CD4-positive, alpha-beta T cell (primary cell): Measurements from ENCODE around the gene GUCA2A. TPM values are rescaled to one million over a fixed set of nuclear protein-coding genes. Genes with fewer than 3 reads are reported as not detected.

ENCODE experiments used
- ATAC-seq: fragments of 200-7000 bp; cut with Tn5 transposase; one replicate; pipeline ENCODE4 v1.10.0; 2022; ENCODE audit warnings: mild to moderate bottlenecking; ENCODE audit not compliant: poor library complexity
- CTCF ChIA-PET: fragments of 350-600 bp; sonication (Branson Sonifier 250); formaldehyde crosslinking; loops from one replicate; lab custom pipeline; 2021; ENCODE audit warnings: antibody characterized with exemption, inconsistent platforms; lab: Charles Lee
- POLR2A ChIA-PET: fragments of 350-600 bp; sonication (Branson Sonifier 250); formaldehyde crosslinking; loops from one replicate; lab custom pipeline; 2021; ENCODE audit warnings: antibody characterized with exemption, inconsistent platforms; lab: Charles Lee
- DNase-seq, 14 experiments: peaks; one replicate each; pipeline ENCODE4 v3.0.0-alpha.2; 2013 to 2020; ENCODE audit warnings: mixed read lengths in 2 of 14
- H3K27ac ChIP-seq, 2 donors: one replicate each; pipeline versions ENCODE4 v1.5.1 to v1.7.0; 2013; ENCODE audit warnings: low read length in 2 of 2, low read depth in 1 of 2, mild to moderate bottlenecking in 1 of 2
- H3K27me3 ChIP-seq, 2 experiments: 1 replicate in 1 of 2; 2 replicates in 1 of 2; pipeline versions ENCODE4 v1.6.1 to v1.7.0; 2013; ENCODE audit warnings: low read length in 2 of 2, control low read depth in 1 of 2, mild to moderate bottlenecking in 1 of 2, moderate library complexity in 1 of 2; ENCODE audit not compliant: insufficient read depth in 2 of 2, control insufficient read depth in 1 of 2
- H3K36me3 ChIP-seq: one replicate; pipeline ENCODE4 v1.6.1; 2013; ENCODE audit warnings: low read length, control low read depth; ENCODE audit not compliant: insufficient read depth
- H3K4me1 ChIP-seq: one replicate; pipeline ENCODE4 v1.6.1; 2013; ENCODE audit warnings: low read length, control low read depth; ENCODE audit not compliant: insufficient read depth
- H3K4me3 ChIP-seq: one replicate; pipeline ENCODE4 v1.5.1; 2013; ENCODE audit warnings: mild to moderate bottlenecking, low read length, moderate library complexity
- H3K9me3 ChIP-seq, 2 experiments: 1 replicate in 1 of 2; 2 replicates in 1 of 2; pipeline versions ENCODE4 v1.6.1 to v1.7.0; 2013; ENCODE audit warnings: low read length in 2 of 2, mild to moderate bottlenecking in 2 of 2, control low read depth in 1 of 2, moderate library complexity in 1 of 2; ENCODE audit not compliant: control insufficient read depth in 1 of 2, insufficient read depth in 1 of 2
- H3K27ac Mint-ChIP-seq: one replicate; pipeline ENCODE4 v1.8.0; 2020; ENCODE audit warnings: mixed read lengths
- H3K27me3 Mint-ChIP-seq: one replicate; pipeline ENCODE4 v1.8.0; 2021; ENCODE audit warnings: mixed read lengths
- H3K36me3 Mint-ChIP-seq: one replicate; pipeline ENCODE4 v1.8.0; 2021; ENCODE audit warnings: low read depth, mixed read lengths
- H3K4me1 Mint-ChIP-seq: one replicate; pipeline ENCODE4 v1.8.0; 2021; ENCODE audit warnings: low read depth, mixed read lengths
- H3K4me3 Mint-ChIP-seq: one replicate; pipeline ENCODE4 v1.8.0; 2020; ENCODE audit warnings: mild to moderate bottlenecking, mixed read lengths
- H3K9me3 Mint-ChIP-seq: one replicate; pipeline ENCODE4 v1.8.0; 2020; ENCODE audit warnings: mixed read lengths
- CTCF ChIP-seq: fragments of 200-600 bp; IDR thresholded peaks from one replicate; pipeline ENCODE4 v1.8.0; 2022; ENCODE audit warnings: antibody characterized with exemption, mild to moderate bottlenecking
- intact Hi-C, 2 experiments: fragments of 100-400 bp; cut with DNase I in 1 of 2; cut with micrococcal nuclease in 1 of 2; formaldehyde crosslinking; loops; one replicate each; pipeline versions ENCODE4 v1.15.1 to v1.9.0; 2023 to 2025; cut with DNase I, micrococcal nuclease
- total RNA-seq, 174 experiments: library from RNA in 2 of 174; stranded (reverse) in 2 of 174; gene quantifications; one replicate each; pipeline ENCODE4 v1.2.3 and lab custom pipeline; 2021 to 2026

GUCA2A gene
- total RNA-seq, 2 experiments from 2014 or later: not detected

GRCh38 chr1:42201986-42202385, 37.4 kb upstream of the GUCA2A start:
- ATAC-seq (no peak), DNase-seq (no peak)
- no peak overlapping the region for H3K4me3 ChIP-seq
- H3K4me1 ChIP-seq: no peaks in the 10 kb centered on the region
- POLR2A ChIA-PET: no interaction called here
- CTCF ChIA-PET: interaction anchor here (0.6 to 1.9 kb wide), 2 partner anchors 29 to 285 kb away, joined by 3 to 7 read pairs; no protein-coding TSS in a partner anchor
- Mint-ChIP-seq H3K9me3 (peaks cover 5% of the 10 kb centered on the region), H3K27me3 (no peaks in the 10 kb centered on the region), H3K4me1 (no peaks in the 10 kb centered on the region), H3K4me3 (no peak overlapping the region), H3K36me3 (peaks cover 93% of the 10 kb centered on the region), H3K27ac (no peak overlapping the region)
- intact Hi-C loops: no loop called here
- no peak for TF ChIP-seq CTCF
- no peaks in the 10 kb centered on the region for H3K27me3 ChIP-seq
- H3K27ac ChIP-seq: no peak overlapping the region
- peaks cover 0 to 15% of the 10 kb centered on the region in 2 experiments for H3K9me3 ChIP-seq
- H3K36me3 ChIP-seq: peaks cover 39% of the 10 kb centered on the region

- H3K27ac ChIP-seq: no peak overlapping the region
- DNase-seq (no peak), ATAC-seq (no peak)
- ChIA-PET POLR2A (no interaction called here), CTCF (no interaction called here)
- Mint-ChIP-seq H3K27me3 (no peaks in the 10 kb centered on the region), H3K36me3 (peaks cover 92% of the 10 kb centered on the region), H3K4me3 (no peak overlapping the region), H3K27ac (peak overlapping the region; percentile 10), H3K4me1 (no peaks in the 10 kb centered on the region), H3K9me3 (peaks cover 5% of the 10 kb centered on the region)
- peaks cover 0 to 13% of the 10 kb centered on the region in 2 experiments for H3K9me3 ChIP-seq
- H3K36me3 ChIP-seq: peaks cover 45% of the 10 kb centered on the region
- no peak overlapping the region for H3K4me3 ChIP-seq
- no peak for TF ChIP-seq CTCF
- intact Hi-C loops: no loop called here
- H3K27me3 ChIP-seq: no peaks in the 10 kb centered on the region
- no peaks in the 10 kb centered on the region for H3K4me1 ChIP-seq
Measured at GRCh38 chr1:42198251-42198650, 33.7 kb upstream of the GUCA2A start.

GRCh38 chr1:42195841-42196240, 31.3 kb upstream of the GUCA2A start:
- Mint-ChIP-seq H3K4me1 (no peaks in the 10 kb centered on the region), H3K27me3 (no peaks in the 10 kb centered on the region), H3K9me3 (no peaks in the 10 kb centered on the region), H3K4me3 (no peak overlapping the region), H3K36me3 (peaks cover 83% of the 10 kb centered on the region), H3K27ac (no peak overlapping the region)
- ChIA-PET POLR2A (no interaction called here), CTCF (interaction anchor here (1.1 kb wide), 1 partner anchor 30 kb away, joined by 3 read pairs; no protein-coding TSS in a partner anchor)
- intact Hi-C loops: no loop called here
- H3K27me3 ChIP-seq: no peaks in the 10 kb centered on the region
- H3K27ac ChIP-seq: no peak overlapping the region
- DNase-seq: no peak
- H3K36me3 ChIP-seq: peaks cover 54% of the 10 kb centered on the region
- no peaks in the 10 kb centered on the region for H3K9me3 ChIP-seq
- no peak overlapping the region for H3K4me3 ChIP-seq
- TF ChIP-seq CTCF: no peak
- ATAC-seq: no peak
- H3K4me1 ChIP-seq: no peaks in the 10 kb centered on the region
